Motor neuron (in vitro differentiated cells): ENCODE results near the gene MYL5. TPM values are rescaled to one million over a fixed set of nuclear protein-coding genes. Genes with fewer than 3 reads are reported as not detected.

Experiments used
- ATAC-seq, 8 experiments: fragments of 200-7000 bp; cut with Tn5 transposase; replicated peaks in 6 of 8; 2 replicates each; pipeline ENCODE4 v1.8.0; 2021; ENCODE audit warnings: mild to moderate bottlenecking in 8 of 8, moderate library complexity in 8 of 8
- H3K27ac ChIP-seq, 2 donors: fragments of 250-450 bp; sonication (Bioruptor Pico); 2 replicates each; pipeline ENCODE4 v1.9.0; 2021; ENCODE audit warnings: antibody characterized with exemption in 2 of 2, mild to moderate bottlenecking in 2 of 2, moderate library complexity in 1 of 2
- H3K4me1 ChIP-seq, 2 donors: fragments of 250-450 bp; sonication (Bioruptor Pico); replicated peaks in 1 of 2; 2 replicates each; pipeline ENCODE4 v1.6.1; 2021; ENCODE audit warnings: antibody characterized with exemption in 2 of 2, mild to moderate bottlenecking in 2 of 2, moderate library complexity in 1 of 2
- H3K4me3 ChIP-seq, 5 donors: fragments of 250-450 bp; sonication (Bioruptor Pico); 2 replicates each; pipeline ENCODE4 v1.9.0; 2021; ENCODE audit warnings: antibody characterized with exemption in 5 of 5, mild to moderate bottlenecking in 5 of 5, moderate library complexity in 4 of 5
- WGBS, 10 experiments: fragments of 450-650 bp; shearing (Covaris generic); methylation state at CpG; one replicate each; pipeline ENCODE4 v1.0.0; 2022; 5-methylcytosine and 5-hydroxymethylcytosine counted together
- in situ Hi-C, 9 experiments: fragments of 400-800 bp; cut with MboI; loops; one replicate each; pipeline ENCODE4 v1.15.0; 2021; ENCODE audit warnings: low sequenced_read_pairs in 9 of 9, low pct_unique_long_range_greater_than_20kb in 2 of 9; ENCODE audit not compliant: unreplicated experiment in 9 of 9
- total RNA-seq, 8 experiments: library from RNA; unstranded; fragments of 300-600 nt; gene quantifications; 2 replicates each; pipeline versions ENCODE4 v1.2.3 to v1.2.4, GENCODE V29; 2022

Gene MYL5
- total RNA-seq, 8 experiments from 2014 or later = 6.7 to 41.2 (median 16.8) TPM

- Histone ChIP-seq H3K4me3 (no peak overlapping the region), H3K27ac (no peak overlapping the region), H3K4me1 (peaks cover 0 to 14% of the 10 kb centered on the region in 2 donors)
- peak in 2 of 8 experiments; percentile 58 to 75 for ATAC-seq
- in situ Hi-C loops = no loop called here
- 40 to 60% (median 52%) methylated on average over 1 to 15 of the region's 28 CpGs; no CpG with 5 or more reads in 7 of the 10 experiments for WGBS, 10 experiments
Measured at GRCh38 chr4:648579-649292, 25.6 kb upstream of the MYL5 start.

- in situ Hi-C loops = no loop called here
- no peak overlapping the region for H3K27ac ChIP-seq
- 20 to 82% methylated on average over 3 to 5 of the region's 7 CpGs; no CpG with 5 or more reads in 8 of the 10 experiments for WGBS, 10 experiments
Measured at GRCh38 chr4:649293-649625, 25.1 kb upstream of the MYL5 start.

GRCh38 chr4:649751-650310, 24.5 kb upstream of the MYL5 start:
- in situ Hi-C loops = no loop called here
- Histone ChIP-seq H3K4me1 (peaks cover 0 to 14% of the 10 kb centered on the region in 2 donors), H3K4me3 (no peak overlapping the region), H3K27ac (no peak overlapping the region)
- no peak for ATAC-seq
- 72 to 90% (median 89%) methylated on average over 3 to 6 of the region's 13 CpGs; no CpG with 5 or more reads in 7 of the 10 experiments for WGBS, 10 experiments

More at GRCh38 chr4:649293-649625, 25.1 kb upstream of the MYL5 start:
- Histone ChIP-seq H3K4me3 (no peak overlapping the region), H3K4me1 (peaks cover 0 to 14% of the 10 kb centered on the region in 2 donors)
- no peak for ATAC-seq

GRCh38 chr4:650461-650860, 23.9 kb upstream of the MYL5 start:
- no peak for ATAC-seq
- WGBS, 10 experiments = 81% methylated on average over 6 of the region's 18 CpGs; no CpG with 5 or more reads in 9 of the 10 experiments
- H3K4me3 ChIP-seq = no peak overlapping the region
- no peak overlapping the region for H3K27ac ChIP-seq
- H3K4me1 ChIP-seq = peaks cover 0 to 19% of the 10 kb centered on the region in 2 donors
- in situ Hi-C loops = no loop called here

- H3K4me3 ChIP-seq = no peak overlapping the region
- no peak overlapping the region for H3K27ac ChIP-seq
- in situ Hi-C loops = no loop called here
- WGBS, 10 experiments = 0 to 100% (median 55%) methylated on average over 1 to 4 of the region's 49 CpGs; no CpG with 5 or more reads in 7 of the 10 experiments
- ATAC-seq = peak in 6 of 8 experiments; percentile 18 to 78 (median 69)
- peaks cover 0 to 24% of the 10 kb centered on the region in 2 donors for H3K4me1 ChIP-seq
Measured at GRCh38 chr4:650951-651883, 23.1 kb upstream of the MYL5 start.

GRCh38 chr4:651884-652642, 22.3 kb upstream of the MYL5 start:
- WGBS, 10 experiments = 40 to 93% (median 74%) methylated on average over 1 to 8 of the region's 24 CpGs; no CpG with 5 or more reads in 4 of the 10 experiments
- Histone ChIP-seq H3K27ac (no peak overlapping the region), H3K4me3 (no peak overlapping the region), H3K4me1 (peaks cover 3 to 24% of the 10 kb centered on the region in 2 donors)
- in situ Hi-C loops = no loop called here
- ATAC-seq = peak in 1 of 8 experiments; percentile 2

- peaks cover 3 to 24% of the 10 kb centered on the region in 2 donors for H3K4me1 ChIP-seq
- H3K4me3 ChIP-seq = no peak overlapping the region
- no peak overlapping the region for H3K27ac ChIP-seq
- in situ Hi-C loops = no loop called here
- 13 to 100% (median 80%) methylated on average over 1 to 11 of the region's 35 CpGs; no CpG with 5 or more reads in 4 of the 10 experiments for WGBS, 10 experiments
- no peak for ATAC-seq
Measured at GRCh38 chr4:653080-653821, 21.1 kb upstream of the MYL5 start.

GRCh38 chr4:653831-654502, 20.4 kb upstream of the MYL5 start:
- no peak for ATAC-seq
- no peak overlapping the region for H3K4me3 ChIP-seq
- WGBS, 10 experiments = 60 to 100% (median 100%) methylated on average over 1 to 2 of the region's 29 CpGs; no CpG with 5 or more reads in 7 of the 10 experiments
- no peak overlapping the region for H3K27ac ChIP-seq
- peaks cover 3 to 24% of the 10 kb centered on the region in 2 donors for H3K4me1 ChIP-seq
- in situ Hi-C loops = no loop called here

- WGBS, 10 experiments = 92 to 100% (median 100%) methylated on average over 3 to 4 of the region's 17 CpGs; no CpG with 5 or more reads in 7 of the 10 experiments
Measured at GRCh38 chr4:654503-654845, 19.9 kb upstream of the MYL5 start.

GRCh38 chr4:654871-655463, 19.4 kb upstream of the MYL5 start:
- Histone ChIP-seq H3K27ac (no peak overlapping the region), H3K4me3 (no peak overlapping the region), H3K4me1 (peaks cover 3 to 24% of the 10 kb centered on the region in 2 donors)
- in situ Hi-C loops = no loop called here
- 20 to 90% (median 60%) methylated on average over 2 to 4 of the region's 17 CpGs; no CpG with 5 or more reads in 7 of the 10 experiments for WGBS, 10 experiments
- ATAC-seq = peak in 2 of 8 experiments; percentile 18 to 28

More at GRCh38 chr4:654503-654845, 19.9 kb upstream of the MYL5 start:
- Histone ChIP-seq H3K27ac (no peak overlapping the region), H3K4me1 (peaks cover 3 to 24% of the 10 kb centered on the region in 2 donors), H3K4me3 (no peak overlapping the region)
- no peak for ATAC-seq
- in situ Hi-C loops = no loop called here

- no peak overlapping the region for H3K4me3 ChIP-seq
- H3K27ac ChIP-seq = no peak overlapping the region
- in situ Hi-C loops = no loop called here
- 20 to 91% (median 68%) methylated on average over 1 to 14 of the region's 26 CpGs; no CpG with 5 or more reads in 2 of the 10 experiments for WGBS, 10 experiments
- peaks cover 3 to 24% of the 10 kb centered on the region in 2 donors for H3K4me1 ChIP-seq
- ATAC-seq = peak in 3 of 8 experiments; percentile 26 to 70 (median 58)
Measured at GRCh38 chr4:655464-656151, 18.7 kb upstream of the MYL5 start.
